H9 (cell line): ENCODE measurements around the gene FABP3. TPM values are rescaled to one million over a fixed set of nuclear protein-coding genes. Genes with fewer than 3 reads are reported as not detected.

Experiments
- DNase-seq: peaks from one replicate; pipeline ENCODE4 v3.0.0-alpha.2; 2017
- H2AFZ ChIP-seq: one replicate; pipeline ENCODE4 v1.6.1; 2013; ENCODE audit warnings: mild to moderate bottlenecking, low read length, control low read depth, moderate library complexity
- H2AK5ac ChIP-seq: 2 replicates; pipeline ENCODE4 v1.6.1; 2013; ENCODE audit warnings: low read length, control low read depth, mixed read lengths; ENCODE audit not compliant: insufficient read length
- H2BK120ac ChIP-seq: one replicate; pipeline ENCODE4 v1.6.1; 2013; ENCODE audit warnings: low read depth, mild to moderate bottlenecking, low read length, control low read depth, inconsistent platforms; ENCODE audit not compliant: poor library complexity, severe bottlenecking
- H2BK12ac ChIP-seq: 2 replicates; pipeline ENCODE4 v1.6.1; 2013; ENCODE audit warnings: low read length, control low read depth, mixed read lengths, low read depth; ENCODE audit not compliant: insufficient read length
- H2BK15ac ChIP-seq: 2 replicates; pipeline ENCODE4 v1.6.1; 2013; ENCODE audit warnings: low read depth, low read length, control low read depth
- H2BK20ac ChIP-seq: one replicate; pipeline ENCODE4 v1.6.1; 2013; ENCODE audit warnings: low read depth, mild to moderate bottlenecking, low read length, control low read depth, inconsistent platforms; ENCODE audit not compliant: poor library complexity, severe bottlenecking
- H2BK5ac ChIP-seq: 2 replicates; pipeline ENCODE4 v1.6.1; 2013; ENCODE audit warnings: low read length, control low read depth, mixed read lengths; ENCODE audit not compliant: insufficient read length
- H3K14ac ChIP-seq: 2 replicates; pipeline ENCODE4 v1.6.1; 2013; ENCODE audit warnings: low read length, control low read depth; ENCODE audit not compliant: insufficient read depth
- H3K18ac ChIP-seq: 2 replicates; pipeline ENCODE4 v1.6.1; 2013; ENCODE audit warnings: low read depth, mild to moderate bottlenecking, mixed read lengths, low read length, control low read depth; ENCODE audit not compliant: insufficient read length
- H3K23ac ChIP-seq: 2 replicates; pipeline ENCODE4 v1.6.1; 2013; ENCODE audit warnings: low read length, control low read depth, mixed read lengths, low read depth; ENCODE audit not compliant: insufficient read length
- H3K23me2 ChIP-seq: 2 replicates; pipeline ENCODE4 v1.6.1; 2013; ENCODE audit warnings: low read depth, mild to moderate bottlenecking, mixed read lengths, low read length, control low read depth; ENCODE audit not compliant: insufficient read length, poor library complexity, severe bottlenecking
- H3K27ac ChIP-seq: 2 replicates; pipeline ENCODE4 v1.5.1; 2013; ENCODE audit warnings: low read length, control low read depth, mixed read lengths, low read depth; ENCODE audit not compliant: insufficient read length
- H3K27me3 ChIP-seq: 2 replicates; pipeline ENCODE4 v1.6.1; 2013; ENCODE audit warnings: low read length, control low read depth, inconsistent platforms; ENCODE audit not compliant: insufficient read depth
- H3K4ac ChIP-seq: 2 replicates; pipeline ENCODE4 v1.6.1; 2013; ENCODE audit warnings: low read depth, mild to moderate bottlenecking, control low read depth, inconsistent platforms, low read length, moderate library complexity
- H3K4me1 ChIP-seq: 2 replicates; pipeline ENCODE4 v1.6.1; 2013; ENCODE audit warnings: low read length, control low read depth, inconsistent platforms; ENCODE audit not compliant: insufficient read depth
- H3K4me2 ChIP-seq: 2 replicates; pipeline ENCODE4 v1.6.1; 2013; ENCODE audit warnings: low read length, control low read depth, mixed read lengths; ENCODE audit not compliant: insufficient read length, insufficient read depth
- H3K56ac ChIP-seq: 2 replicates; pipeline ENCODE4 v1.6.1; 2013; ENCODE audit warnings: low read depth, mild to moderate bottlenecking, mixed read lengths, low read length, control low read depth; ENCODE audit not compliant: insufficient read length
- H3K79me1 ChIP-seq: 2 replicates; pipeline ENCODE4 v1.6.1; 2013; ENCODE audit warnings: low read depth, mild to moderate bottlenecking, moderate library complexity, low read length, control low read depth, inconsistent platforms; ENCODE audit not compliant: insufficient read depth, poor library complexity, severe bottlenecking
- H3K79me2 ChIP-seq: 2 replicates; pipeline ENCODE4 v1.6.1; 2013; ENCODE audit warnings: low read length, control low read depth, inconsistent platforms; ENCODE audit not compliant: insufficient read depth
- H3K9ac ChIP-seq: 2 replicates; pipeline ENCODE4 v1.6.1; 2013; ENCODE audit warnings: low read length, control low read depth, mixed read lengths; ENCODE audit not compliant: insufficient read length; ENCODE audit errors: extremely low read depth
- H3K9me3 ChIP-seq: one replicate; pipeline ENCODE4 v1.6.1; 2013; ENCODE audit warnings: low read depth, low read length, inconsistent platforms; ENCODE audit not compliant: control insufficient read depth
- H3T11ph ChIP-seq: one replicate; pipeline ENCODE4 v1.6.1; 2013; ENCODE audit warnings: mild to moderate bottlenecking, low read length, control low read depth, inconsistent platforms
- H4K20me1 ChIP-seq: one replicate; pipeline ENCODE4 v1.6.1; 2013; ENCODE audit not compliant: control insufficient read depth, insufficient read length, insufficient read depth
- H4K5ac ChIP-seq: 2 replicates; pipeline ENCODE4 v1.6.1; 2013; ENCODE audit warnings: low read depth, mild to moderate bottlenecking, mixed read lengths, low read length, control low read depth; ENCODE audit not compliant: insufficient read length
- H4K8ac ChIP-seq: replicated peaks from 2 replicates; pipeline ENCODE4 v1.6.1; 2013; ENCODE audit warnings: low read length, control low read depth, mixed read lengths, low read depth; ENCODE audit not compliant: insufficient read length
- H4K91ac ChIP-seq: 2 replicates; pipeline ENCODE4 v1.6.1; 2013; ENCODE audit warnings: low read depth, mild to moderate bottlenecking, moderate library complexity, mixed read lengths, low read length, control low read depth; ENCODE audit not compliant: insufficient read length
- H3K27ac Mint-ChIP-seq, 3 experiments: 2 replicates in 2 of 3; 3 replicates in 1 of 3; pipeline ENCODE4 v1.8.0; 2020 to 2021; ENCODE audit warnings: mixed read lengths in 3 of 3, mild to moderate bottlenecking in 1 of 3, moderate library complexity in 1 of 3
- H3K27me3 Mint-ChIP-seq: 2 replicates; pipeline ENCODE4 v1.8.0; 2021; ENCODE audit warnings: low read depth, mild to moderate bottlenecking, moderate library complexity, mixed read lengths
- H3K36me3 Mint-ChIP-seq, 3 experiments: 2 replicates in 2 of 3; 3 replicates in 1 of 3; pipeline ENCODE4 v1.8.0; 2020 to 2021; ENCODE audit warnings: low read depth in 3 of 3, mixed read lengths in 3 of 3; ENCODE audit not compliant: insufficient read depth in 1 of 3
- H3K4me1 Mint-ChIP-seq, 2 experiments: 2 replicates each; pipeline ENCODE4 v1.8.0; 2020; ENCODE audit warnings: mixed read lengths in 2 of 2
- H3K4me3 Mint-ChIP-seq, 2 experiments: 2 replicates in 1 of 2; 3 replicates in 1 of 2; pipeline ENCODE4 v1.8.0; 2020 to 2021; ENCODE audit warnings: mild to moderate bottlenecking in 2 of 2, mixed read lengths in 2 of 2, moderate library complexity in 1 of 2
- H3K9me3 Mint-ChIP-seq, 2 experiments: 2 replicates in 1 of 2; 3 replicates in 1 of 2; pipeline ENCODE4 v1.8.0; 2020; ENCODE audit warnings: mild to moderate bottlenecking in 2 of 2, mixed read lengths in 2 of 2, moderate library complexity in 1 of 2
- CTCF ChIP-seq: fragments of 200-600 bp; sonication (generic); conservative IDR thresholded peaks from 3 replicates; pipeline ENCODE4 v1.8.0; 2021; ENCODE audit warnings: antibody characterized with exemption, mild to moderate bottlenecking
- WGBS: extraction: QIAGEN DNeasy Blood & Tissue Kit; methylation state at CpG from one replicate; pipeline ENCODE4 v1.1.7; 2013; ENCODE audit warnings: missing lambda C conversion rate, low lambda C conversion rate, mixed read lengths; ENCODE audit not compliant: insufficient read length; ENCODE audit errors: extremely low coverage; 5-methylcytosine and 5-hydroxymethylcytosine counted together
- total RNA-seq: library from RNA; stranded (reverse); gene quantifications from 2 replicates; pipeline ENCODE4 v1.2.1, GENCODE V29; 2021

The FABP3 gene
- total RNA-seq, 1 experiment from 2014 or later: 9.0 TPM

DNA sequence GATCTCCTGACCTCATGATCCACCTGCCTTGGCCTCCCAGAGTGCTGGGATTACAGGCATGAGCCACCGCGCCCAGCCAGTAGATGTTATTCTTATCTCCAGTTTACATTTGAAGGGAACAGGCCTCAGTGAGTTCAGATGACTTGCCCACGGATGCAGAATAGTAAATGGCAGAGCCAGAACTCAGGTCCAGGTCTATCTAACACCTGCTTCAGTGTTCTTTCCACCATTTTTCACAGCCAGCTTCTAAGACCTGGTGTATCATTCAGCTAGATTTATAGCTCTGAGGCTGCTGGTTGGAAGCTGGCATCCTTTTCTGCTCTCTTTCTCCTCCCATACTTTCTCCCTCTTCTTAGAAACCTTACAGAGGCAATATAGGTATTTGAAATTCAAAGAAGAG is 10.8 kb downstream of the FABP3 start:
- no peak for DNase-seq
- Histone ChIP-seq H2BK5ac (no peak overlapping the region), H3K9me3 (no peaks in the 10 kb centered on the region), H2BK120ac (no peak overlapping the region), H4K20me1 (no peaks in the 10 kb centered on the region), H2AFZ (no peak overlapping the region), H3K9ac (no peak overlapping the region), H2BK15ac (no peak overlapping the region), H3K4me2 (no peak overlapping the region), H3K56ac (no peak overlapping the region), H3K4ac (no peak overlapping the region), H3K23me2 (no peaks in the 10 kb centered on the region), H3K4me1 (peaks cover 3% of the 10 kb centered on the region; the same call in 1 of the 2 replicates), H3T11ph (no peak overlapping the region), H2AK5ac (no peak overlapping the region), H3K27ac (no peak overlapping the region), H4K5ac (no peak overlapping the region), H3K27me3 (no peaks in the 10 kb centered on the region), H2BK20ac (no peak overlapping the region), H3K14ac (no peak overlapping the region), H4K8ac (no peak overlapping the region), H4K91ac (no peak overlapping the region), H3K79me1 (no peaks in the 10 kb centered on the region), H2BK12ac (no peak overlapping the region), H3K79me2 (no peaks in the 10 kb centered on the region), H3K18ac (no peak overlapping the region), H3K23ac (no peak overlapping the region)
- no CpG with 5 or more reads among the region's 3 CpGs for WGBS
- Mint-ChIP-seq H3K9me3 (no peaks in the 10 kb centered on the region), H3K27me3 (no peaks in the 10 kb centered on the region), H3K4me1 (peaks cover 12 to 20% of the 10 kb centered on the region in 2 experiments), H3K36me3 (peaks cover 14 to 51% (median 25%) of the 10 kb centered on the region in 3 experiments; a peak in 6 of 7 replicates), H3K4me3 (no peak overlapping the region), H3K27ac (no peak overlapping the region)
- no peak for TF ChIP-seq CTCF
